HG03135 (cell line): ENCODE results near the gene GMEB1.
"Not testable (repeated sequence)": the region's sequence is repeated elsewhere in the genome, so short reads cannot be mapped to it uniquely, and the experiment has no call there.

Experiments used
- ATAC-seq: cut with Tn5 transposase; IDR thresholded peaks from one replicate; pipeline ENCODE4 v1.9.1; 2021; ENCODE audit warnings: mild to moderate bottlenecking, moderate library complexity; ENCODE audit not compliant: unreplicated experiment

The GMEB1 gene

GRCh38 chr1:28750330-28750729 lies 81.7 kb downstream of the GMEB1 start:
- no peak for ATAC-seq

DNA sequence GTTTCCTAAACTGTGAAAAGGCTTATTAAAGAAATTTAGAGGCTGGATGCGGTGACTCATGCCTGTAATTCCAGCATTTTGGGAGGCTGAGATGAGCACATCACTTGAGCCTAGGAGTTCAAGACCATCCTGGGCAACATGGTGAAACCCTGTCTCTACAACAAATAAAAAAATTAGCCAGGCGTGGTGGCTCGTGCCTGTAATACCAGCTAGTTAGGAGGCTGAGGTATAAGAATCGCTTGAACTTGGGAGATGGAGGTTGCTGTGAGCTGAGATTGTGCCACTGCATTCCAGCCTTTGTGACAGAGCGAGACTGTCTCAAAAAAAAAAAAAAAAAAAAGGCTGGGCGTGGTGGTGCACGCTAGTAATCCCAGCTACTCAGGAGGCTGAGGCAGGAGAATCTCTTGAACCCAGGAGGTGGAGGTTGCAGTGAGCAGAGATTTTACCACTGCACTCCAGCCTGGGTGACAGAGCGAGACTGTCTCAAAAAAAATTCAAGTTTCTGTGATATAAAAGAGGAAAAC lies 82.2 kb downstream of the GMEB1 start:
- not testable (repeated sequence) for ATAC-seq

DNA sequence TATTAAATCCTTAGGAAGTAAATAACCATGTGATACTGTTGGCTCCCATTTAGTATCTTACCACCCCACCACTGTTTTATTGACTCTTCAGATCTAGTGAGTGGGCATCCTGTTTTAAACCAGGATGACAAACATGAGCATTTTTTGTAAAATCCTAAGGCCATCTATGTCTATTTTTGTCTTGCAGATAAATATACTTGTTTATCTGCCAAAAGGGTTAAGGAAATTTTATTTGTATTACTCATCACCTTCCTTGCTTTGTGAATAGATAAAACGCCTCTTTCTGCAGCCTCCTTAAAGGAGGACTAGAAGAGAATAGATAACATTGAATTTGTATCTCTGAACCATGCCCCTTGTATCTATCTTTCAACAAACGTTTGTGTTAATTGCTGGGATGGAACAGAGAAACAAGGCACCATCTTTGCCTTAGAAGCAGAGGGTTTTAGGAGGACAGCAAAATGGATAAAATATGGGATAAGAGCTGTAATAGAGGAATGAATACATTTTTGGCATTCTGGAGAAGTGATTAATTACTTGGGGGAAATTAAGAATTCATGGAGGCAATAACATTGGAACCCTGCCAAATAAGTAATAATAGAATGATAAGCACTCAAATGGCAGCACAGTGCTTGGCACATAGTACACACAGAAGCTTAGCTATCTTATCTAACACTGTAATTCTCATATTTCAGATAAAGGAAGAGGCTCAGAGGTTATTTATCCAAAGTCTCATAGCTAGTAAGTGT lies 82.9 kb downstream of the GMEB1 start:
- no peak for ATAC-seq

GRCh38 chr1:28755701-28756100 lies 87.1 kb downstream of the GMEB1 start:
- no peak for ATAC-seq

GRCh38 chr1:28756846-28757245 lies 88.3 kb downstream of the GMEB1 start:
- ATAC-seq: no peak

- no peak for ATAC-seq
Measured at GRCh38 chr1:28758420-28758819, 89.8 kb downstream of the GMEB1 start.

DNA sequence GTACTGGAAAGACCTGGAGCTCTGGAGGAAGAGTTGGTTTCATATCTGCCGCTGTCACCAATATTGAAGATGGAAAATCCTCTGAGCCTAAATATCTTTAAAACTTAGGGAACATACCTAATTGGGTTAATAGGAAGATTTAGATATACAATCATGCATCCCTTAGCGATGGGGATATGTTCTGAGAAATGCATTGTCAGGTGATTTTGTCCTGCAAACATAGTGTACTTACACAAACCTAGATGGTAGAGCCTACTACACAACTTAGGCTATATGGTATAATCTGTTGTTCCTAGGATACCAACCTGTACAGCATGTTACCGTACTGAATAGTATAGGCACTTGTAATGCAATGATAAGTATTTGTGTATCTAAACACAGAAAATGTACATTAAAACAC lies 90.7 kb downstream of the GMEB1 start:
- ATAC-seq: no peak

DNA sequence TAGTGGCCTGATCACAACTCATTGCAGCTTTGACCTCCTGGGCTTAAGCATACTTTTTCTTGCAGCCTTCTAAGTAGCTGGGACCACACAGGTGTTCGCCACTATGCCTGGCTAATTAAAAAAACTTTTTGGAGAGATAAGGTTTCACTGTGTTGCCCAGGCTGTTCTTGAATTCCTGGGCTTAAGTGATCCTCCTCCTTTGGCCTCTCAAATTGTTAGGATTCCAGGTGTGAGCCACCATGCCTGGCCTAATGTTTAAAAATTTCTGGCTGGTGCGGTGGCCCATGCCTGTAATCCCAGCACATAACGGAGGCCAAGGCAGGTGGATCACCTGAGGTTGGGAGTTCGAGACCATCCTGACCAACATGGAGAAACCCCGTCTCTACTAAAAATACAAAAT lies 92.6 kb downstream of the GMEB1 start:
- no peak for ATAC-seq

DNA sequence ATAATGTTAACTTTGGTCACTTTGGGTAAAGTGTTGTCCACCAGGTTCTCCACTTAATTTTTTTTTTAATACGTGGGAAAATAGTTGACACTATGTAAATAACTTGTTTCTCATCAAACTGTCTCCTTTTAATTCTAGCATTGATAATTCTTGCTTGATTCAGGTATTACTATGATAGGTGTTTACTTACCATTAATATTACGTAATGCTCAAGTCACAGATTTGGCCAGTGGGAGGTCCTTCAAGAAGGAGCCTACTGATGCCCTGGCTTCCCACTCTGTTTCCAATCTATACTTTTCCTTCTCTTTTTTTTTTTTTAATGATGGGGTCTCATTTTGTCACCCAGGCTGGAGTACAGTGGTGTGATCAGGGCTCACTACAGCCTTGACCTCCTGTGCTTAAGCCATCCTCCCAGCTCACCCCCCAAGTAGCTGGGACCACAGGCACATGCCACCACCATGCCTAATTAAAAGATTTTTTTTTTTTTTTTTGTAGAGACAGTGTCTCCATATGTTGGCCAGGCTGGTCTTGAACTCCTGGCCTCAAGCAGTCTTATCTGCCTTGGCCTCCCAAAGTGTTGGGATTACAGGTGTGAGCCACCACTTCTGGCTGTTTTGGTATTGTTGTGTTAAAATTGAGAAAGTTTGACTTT lies 98.1 kb downstream of the GMEB1 start:
- no peak for ATAC-seq
